Thyroid gland (tissue), 4 donors: ENCODE measurements around the gene ABI3.

ENCODE experiments used
- CTCF ChIP-seq, 6 experiments: fragments of 200-600 bp in 3 of 6; fragments of 450-650 bp in 3 of 6; sonication (generic) in 3 of 6; IDR thresholded peaks; one replicate each; pipeline ENCODE4 v1.5.1; 2016 to 2019; ENCODE audit warnings: antibody characterized with exemption in 6 of 6, mild to moderate bottlenecking in 2 of 6, inconsistent platforms in 1 of 6, moderate library complexity in 1 of 6
- POLR2A ChIP-seq, 2 donors: fragments of 450-650 bp; IDR thresholded peaks; one replicate each; pipeline ENCODE4 v1.6.1; 2017; ENCODE audit warnings: antibody characterized with exemption in 2 of 2, mild to moderate bottlenecking in 2 of 2, moderate library complexity in 1 of 2

GRCh38 chr17:49190932-49191331 is 19.6 kb upstream of the ABI3 start:
- no peak for TF ChIP-seq POLR2A (IDR thresholded peaks at IDR 0.05)
- TF ChIP-seq CTCF (IDR thresholded peaks at IDR 0.05) = no peak
